ENCODE results near the gene ATXN7L3. TPM values are rescaled to one million over a fixed set of nuclear protein-coding genes. Genes with fewer than 3 reads are reported as not detected.

The ATXN7L3 gene
- total RNA-seq, 1 experiment from 2014 or later = 65.7 TPM

- no peak for TF ChIP-seq CTCF (IDR thresholded peaks at IDR 0.05; ENCODE audit: unreplicated experiment)
- Mint-ChIP-seq H3K27ac (ENCODE audit: low read depth, unreplicated experiment) (no peak overlapping the region), H3K27me3 (ENCODE audit: insufficient read depth, unreplicated experiment) (no peaks in the 10 kb centered on the region), H3K4me1 (ENCODE audit: insufficient read depth, unreplicated experiment) (peaks cover 40% of the 10 kb centered on the region), H3K9me3 (ENCODE audit: unreplicated experiment) (no peaks in the 10 kb centered on the region), H3K36me3 (ENCODE audit: insufficient read depth, unreplicated experiment) (peaks cover 59% of the 10 kb centered on the region), H3K4me3 (ENCODE audit: unreplicated experiment) (no peak overlapping the region)
- no TSS peak for BruUV-seq (replicated peaks)
- ChIA-PET POLR2A (interaction anchor here (0.9 kb wide), 1 partner anchor 10 kb away, joined by 5 read pairs; no protein-coding TSS in a partner anchor), CTCF (interaction anchor here (0.5 kb wide), 1 partner anchor 102 kb away, joined by 4 read pairs; no protein-coding TSS in a partner anchor)
- intact Hi-C loops (cut with micrococcal nuclease) = no loop called here
- DNase-seq (ENCODE audit: unreplicated experiment) = no peak
These were observed 7.6 kb upstream of the ATXN7L3 start for GRCh38 chr17:44207319-44207718.

- H3K27ac Mint-ChIP-seq (ENCODE audit: low read depth, unreplicated experiment) = no peak overlapping the region
- ChIA-PET CTCF (no interaction called here), POLR2A (no interaction called here)
- H3K4me1 Mint-ChIP-seq (ENCODE audit: insufficient read depth, unreplicated experiment) = peaks cover 42% of the 10 kb centered on the region
- H3K36me3 Mint-ChIP-seq (ENCODE audit: insufficient read depth, unreplicated experiment) = peaks cover 56% of the 10 kb centered on the region
- no peak overlapping the region for H3K4me3 Mint-ChIP-seq (ENCODE audit: unreplicated experiment)
- intact Hi-C loops (cut with micrococcal nuclease) = no loop called here
- H3K9me3 Mint-ChIP-seq (ENCODE audit: unreplicated experiment) = no peaks in the 10 kb centered on the region
- no peak for TF ChIP-seq CTCF (IDR thresholded peaks at IDR 0.05; ENCODE audit: unreplicated experiment)
- H3K27me3 Mint-ChIP-seq (ENCODE audit: insufficient read depth, unreplicated experiment) = no peaks in the 10 kb centered on the region
- no peak for DNase-seq (ENCODE audit: unreplicated experiment)
- BruUV-seq (replicated peaks) = TSS peak; percentile 25
These were observed 7.1 kb upstream of the ATXN7L3 start for GRCh38 chr17:44206825-44207155.

- H3K27ac Mint-ChIP-seq (ENCODE audit: low read depth, unreplicated experiment) = peak overlapping the region; percentile 11
- no peaks in the 10 kb centered on the region for H3K9me3 Mint-ChIP-seq (ENCODE audit: unreplicated experiment)
- H3K4me3 Mint-ChIP-seq (ENCODE audit: unreplicated experiment) = no peak overlapping the region
- no peaks in the 10 kb centered on the region for H3K27me3 Mint-ChIP-seq (ENCODE audit: insufficient read depth, unreplicated experiment)
- peaks cover 45% of the 10 kb centered on the region for H3K4me1 Mint-ChIP-seq (ENCODE audit: insufficient read depth, unreplicated experiment)
- BruUV-seq (replicated peaks) = no TSS peak
- POLR2A ChIA-PET = interaction anchor here (0.6 kb wide), 1 partner anchor 83 kb away, joined by 3 read pairs; no protein-coding TSS in a partner anchor
- no peak for DNase-seq (ENCODE audit: unreplicated experiment)
- no peak for TF ChIP-seq CTCF (IDR thresholded peaks at IDR 0.05; ENCODE audit: unreplicated experiment)
- intact Hi-C loops (cut with micrococcal nuclease) = no loop called here
- peaks cover 56% of the 10 kb centered on the region for H3K36me3 Mint-ChIP-seq (ENCODE audit: insufficient read depth, unreplicated experiment)
- CTCF ChIA-PET = interaction anchor here (0.9 kb wide), 1 partner anchor 12 kb away, joined by 3 read pairs; no protein-coding TSS in a partner anchor
These were observed 6.5 kb upstream of the ATXN7L3 start for GRCh38 chr17:44205962-44206824.

GRCh38 chr17:44204441-44204882, 4.8 kb upstream of the ATXN7L3 start:
- ChIA-PET CTCF (interaction anchor here (0.6 to 1.8 kb wide), 5 partner anchors 9 to 105 kb away, joined by 3 to 22 read pairs (median 4); partner anchors contain the start of gene RUNDC3A), POLR2A (interaction anchor here (0.6 to 1.9 kb wide), 8 partner anchors 8 to 1417 kb away, joined by 3 to 9 read pairs (median 4); partner anchors contain the start of genes TMUB2 and UBTF)
- BruUV-seq (replicated peaks) = no TSS peak
- peaks cover 46% of the 10 kb centered on the region for H3K36me3 Mint-ChIP-seq (ENCODE audit: insufficient read depth, unreplicated experiment)
- H3K4me3 Mint-ChIP-seq (ENCODE audit: unreplicated experiment) = no peak overlapping the region
- no peaks in the 10 kb centered on the region for H3K9me3 Mint-ChIP-seq (ENCODE audit: unreplicated experiment)
- H3K27me3 Mint-ChIP-seq (ENCODE audit: insufficient read depth, unreplicated experiment) = no peaks in the 10 kb centered on the region
- DNase-seq (ENCODE audit: unreplicated experiment) = peak; percentile 83
- peaks cover 50% of the 10 kb centered on the region for H3K4me1 Mint-ChIP-seq (ENCODE audit: insufficient read depth, unreplicated experiment)
- intact Hi-C loops (cut with micrococcal nuclease) = no loop called here
- no peak overlapping the region for H3K27ac Mint-ChIP-seq (ENCODE audit: low read depth, unreplicated experiment)
- no peak for TF ChIP-seq CTCF (IDR thresholded peaks at IDR 0.05; ENCODE audit: unreplicated experiment)

Data from MCF 10A (cell line).